Right ventricle myocardium superior (tissue), 1 donor: ENCODE measurements around the gene LSG1. TPM values are rescaled to one million over a fixed set of nuclear protein-coding genes. Genes with fewer than 3 reads are reported as not detected.
"Not testable (repeated sequence)": the region's sequence is repeated elsewhere in the genome, so short reads cannot be mapped to it uniquely, and the experiment has no call there.

Experiments
- ATAC-seq: fragments of 200-7000 bp; cut with Tn5 transposase; one replicate; pipeline ENCODE4 v1.9.1; 2020; ENCODE audit warnings: mild to moderate bottlenecking; ENCODE audit not compliant: poor library complexity
- DNase-seq: peaks from one replicate; pipeline ENCODE4 v3.0.0-alpha.2; 2020
- intact Hi-C: fragments of 100-400 bp; cut with DNase I; formaldehyde crosslinking; loops from one replicate; pipeline ENCODE4 v1.11.2; 2022
- total RNA-seq: library from RNA; stranded (reverse); fragmentation: NEBNext Ultra II Directional; extraction: Animal tissue kit (Norgen Biotek cat#: 25700); gene quantifications from one replicate; pipeline ENCODE4 v1.2.1, GENCODE V29; 2021
- donor health status: DM: no; HTN: yes; CAD: no; lungs with severe emphysema.

Gene LSG1
- total RNA-seq, 1 donor from 2014 or later = 21.0 TPM

GRCh38 chr3:194630681-194631080 is 41.3 kb downstream of the LSG1 start:
- DNase-seq, intact Hi-C loops, ATAC-seq: not testable (repeated sequence)

- DNase-seq (no peak), ATAC-seq (no peak)
- intact Hi-C loops = no loop called here
Measured at GRCh38 chr3:194624956-194625355, 47.0 kb downstream of the LSG1 start.

- no peak for DNase-seq
- no peak for ATAC-seq
- intact Hi-C loops = no loop called here
Measured at GRCh38 chr3:194623449-194624290, 48.3 kb downstream of the LSG1 start.

- ATAC-seq (no peak), DNase-seq (peak; percentile 22)
- intact Hi-C loops = no loop called here
Measured at GRCh38 chr3:194622621-194623340, 49.2 kb downstream of the LSG1 start.

- no peak for DNase-seq
- intact Hi-C loops = no loop called here
- no peak for ATAC-seq
Measured at GRCh38 chr3:194621947-194622346, 50.0 kb downstream of the LSG1 start.

- ATAC-seq (no peak), DNase-seq (no peak)
Measured at GRCh38 chr3:194620196-194620595, 51.8 kb downstream of the LSG1 start.

GRCh38 chr3:194619741-194620140 is 52.2 kb downstream of the LSG1 start:
- peak; percentile 36 for DNase-seq
- intact Hi-C loops = no loop called here
- ATAC-seq = no peak

More at GRCh38 chr3:194620196-194620595, 51.8 kb downstream of the LSG1 start:
- intact Hi-C loops = no loop called here

- no peak for ATAC-seq
- peak; percentile 21 for DNase-seq
- intact Hi-C loops = no loop called here
Measured at GRCh38 chr3:194618858-194619608, 53.0 kb downstream of the LSG1 start.

GRCh38 chr3:194617827-194618226 is 54.2 kb downstream of the LSG1 start:
- ATAC-seq (no peak), DNase-seq (peak; percentile 10)
- intact Hi-C loops = no loop called here

- intact Hi-C loops = no loop called here
- no peak for ATAC-seq
- no peak for DNase-seq
Measured at GRCh38 chr3:194617143-194617671, 54.8 kb downstream of the LSG1 start.

GRCh38 chr3:194615226-194615625 is 56.8 kb downstream of the LSG1 start:
- peak; percentile 20 for DNase-seq
- no peak for ATAC-seq

GRCh38 chr3:194612221-194612620 is 59.8 kb downstream of the LSG1 start:
- no peak for ATAC-seq
- intact Hi-C loops = no loop called here

More at GRCh38 chr3:194615226-194615625, 56.8 kb downstream of the LSG1 start:
- intact Hi-C loops = no loop called here

GRCh38 chr3:194610689-194611088 is 61.3 kb downstream of the LSG1 start:
- no peak for DNase-seq
- no peak for ATAC-seq
- intact Hi-C loops = no loop called here

More at GRCh38 chr3:194612221-194612620, 59.8 kb downstream of the LSG1 start:
- DNase-seq = no peak

- ATAC-seq (no peak), DNase-seq (no peak)
- intact Hi-C loops = no loop called here
Measured at GRCh38 chr3:194609601-194610000, 62.4 kb downstream of the LSG1 start.

- ATAC-seq (no peak), DNase-seq (no peak)
- intact Hi-C loops = no loop called here
Measured at GRCh38 chr3:194608981-194609380, 63.0 kb downstream of the LSG1 start.

- intact Hi-C loops = no loop called here
- DNase-seq (no peak), ATAC-seq (no peak)
Measured at GRCh38 chr3:194607592-194608389, 64.2 kb downstream of the LSG1 start.

- intact Hi-C loops = no loop called here
- DNase-seq (no peak), ATAC-seq (no peak)
Measured at GRCh38 chr3:194606941-194607340, 65.0 kb downstream of the LSG1 start.

- intact Hi-C loops = no loop called here
- no peak for DNase-seq
- no peak for ATAC-seq
Measured at GRCh38 chr3:194606163-194606562, 65.8 kb downstream of the LSG1 start.
